SK-N-SH (cell line): Measurements from ENCODE around the gene TCF12. TPM values are rescaled to one million over a fixed set of nuclear protein-coding genes. Genes with fewer than 3 reads are reported as not detected.

Source experiments
- CTCF ChIA-PET: fragments of 300-600, 350-600 bp; formaldehyde crosslinking; extraction: SDS; loops from one replicate; lab custom pipeline; 2021; lab: Yijun Ruan, JAX
- POLR2A ChIA-PET: fragments of 350-600 bp; sonication (Branson Sonifier 250); formaldehyde crosslinking; extraction: SDS; loops from one replicate; lab custom pipeline; 2020; ENCODE audit warnings: antibody characterized with exemption, inconsistent platforms; lab: Yijun Ruan, JAX
- DNase-seq: peaks from one replicate; pipeline ENCODE4 v3.0.0; 2012
- H2AFZ ChIP-seq: fragments of 200-600 bp; sonication (generic); 2 replicates; pipeline ENCODE4 v1.8.1; 2016; ENCODE audit warnings: antibody characterized with exemption, mild to moderate bottlenecking, low read depth
- H3F3A ChIP-seq: fragments of 200-600 bp; sonication (generic); replicated peaks from 2 replicates; pipeline ENCODE3; 2016; ENCODE audit warnings: antibody characterized with exemption, mild to moderate bottlenecking; ENCODE audit not compliant: insufficient read depth
- H3K27ac ChIP-seq, 2 experiments: fragments of 200-500 bp in 1 of 2; fragments of 200-600 bp in 1 of 2; sonication (Bioruptor generic) in 1 of 2; sonication (generic), shearing (Covaris generic) in 1 of 2; 2 replicates each; pipeline versions ENCODE4 v1.5.1 to v1.6.1; 2014 to 2016; ENCODE audit warnings: low read depth in 2 of 2, inconsistent platforms in 1 of 2, low read length in 1 of 2, mild to moderate bottlenecking in 1 of 2, mixed read lengths in 1 of 2
- H3K27me3 ChIP-seq: fragments of 200-600 bp; sonication (generic), shearing (Covaris generic); 2 replicates; pipeline ENCODE4 v1.6.1; 2016; ENCODE audit warnings: mixed run types; ENCODE audit not compliant: insufficient read depth
- H3K36me3 ChIP-seq, 2 experiments: fragments of 200-500 bp in 1 of 2; fragments of 200-600 bp in 1 of 2; sonication (Bioruptor generic) in 1 of 2; sonication (generic) in 1 of 2; replicated peaks in 1 of 2; 2 replicates each; pipeline versions ENCODE3 to v1.5.1; 2014 to 2016; ENCODE audit warnings: low read length in 1 of 2, mild to moderate bottlenecking in 1 of 2; ENCODE audit not compliant: insufficient read depth in 2 of 2, control insufficient read depth in 1 of 2
- H3K4me1 ChIP-seq, 2 experiments: fragments of 200-500 bp in 1 of 2; fragments of 200-600 bp in 1 of 2; sonication (Bioruptor generic) in 1 of 2; sonication (generic), shearing (Covaris generic) in 1 of 2; 2 replicates each; pipeline versions ENCODE4 v1.5.1 to v1.6.1; 2014 to 2016; ENCODE audit warnings: low read depth in 1 of 2, low read length in 1 of 2, mixed run types in 1 of 2; ENCODE audit not compliant: insufficient read depth in 2 of 2, control insufficient read depth in 1 of 2
- H3K4me2 ChIP-seq: fragments of 200-600 bp; sonication (generic), shearing (Covaris generic); 2 replicates; pipeline ENCODE4 v1.6.1; 2017; ENCODE audit warnings: mixed run types
- H3K4me3 ChIP-seq, 2 experiments: fragments of 200-500 bp in 1 of 2; fragments of 200-600 bp in 1 of 2; sonication (Bioruptor generic) in 1 of 2; sonication (generic), shearing (Covaris generic) in 1 of 2; 2 replicates each; pipeline versions ENCODE4 v1.5.1 to v1.8.1; 2014 to 2016; ENCODE audit warnings: low read depth in 2 of 2, inconsistent platforms in 1 of 2, low read length in 1 of 2, mild to moderate bottlenecking in 1 of 2, mixed read lengths in 1 of 2, moderate library complexity in 1 of 2
- H3K79me2 ChIP-seq: fragments of 200-600 bp; sonication (generic); 2 replicates; pipeline ENCODE4 v1.8.1; 2017; ENCODE audit warnings: mild to moderate bottlenecking; ENCODE audit not compliant: insufficient read depth
- H3K9ac ChIP-seq: fragments of 200-600 bp; sonication (generic); 2 replicates; pipeline ENCODE4 v1.6.1; 2017; ENCODE audit warnings: mixed run types
- H3K9me2 ChIP-seq: fragments of 200-600 bp; sonication (generic); 2 replicates; pipeline ENCODE4 v1.6.1; 2017; ENCODE audit warnings: mixed run types
- H3K9me3 ChIP-seq: fragments of 200-600 bp; sonication (generic); 2 replicates; pipeline ENCODE4 v1.6.1; 2017; ENCODE audit warnings: mixed run types, mild to moderate bottlenecking, moderate library complexity
- H4K20me1 ChIP-seq: fragments of 200-600 bp; sonication (generic); 2 replicates; pipeline ENCODE4 v1.6.1; 2017; ENCODE audit warnings: mild to moderate bottlenecking, mixed run types; ENCODE audit not compliant: insufficient read depth
- ELF1 ChIP-seq: IDR thresholded peaks from 2 replicates; pipeline ENCODE4 v1.4.0; 2012
- EP300 ChIP-seq, 2 experiments: IDR thresholded peaks; 2 replicates each; pipeline versions ENCODE4 v1.4.0 to v1.6.1; 2012; ENCODE audit warnings: borderline replicate concordance in 1 of 2, low read depth in 1 of 2, low read length in 1 of 2
- FOXJ3 ChIP-seq: sonication (generic); formaldehyde crosslinking; IDR thresholded peaks from 2 replicates; pipeline ENCODE4 v1.5.1; 2020; ENCODE audit warnings: mild to moderate bottlenecking, missing genetic modification reagents
- FOXM1 ChIP-seq: IDR thresholded peaks from 2 replicates; pipeline ENCODE4 v1.4.0; 2012; ENCODE audit warnings: low read depth, mild to moderate bottlenecking
- GABPA ChIP-seq: IDR thresholded peaks from 2 replicates; pipeline ENCODE4 v1.4.0; 2012; ENCODE audit warnings: low read depth, mild to moderate bottlenecking
- GATA2 ChIP-seq: sonication (generic); formaldehyde crosslinking; IDR thresholded peaks from 2 replicates; pipeline ENCODE4 v1.5.0; 2020; ENCODE audit warnings: mild to moderate bottlenecking, missing genetic modification reagents
- JUND ChIP-seq: IDR thresholded peaks from 2 replicates; pipeline ENCODE4 v1.4.0; 2012
- MEF2A ChIP-seq: IDR thresholded peaks from 2 replicates; pipeline ENCODE4 v1.4.0; 2012; ENCODE audit warnings: low read depth, borderline replicate concordance
- MXI1 ChIP-seq: IDR thresholded peaks from 2 replicates; pipeline ENCODE4 v1.6.1; 2012; ENCODE audit warnings: mild to moderate bottlenecking, low read depth, low read length, improper control_type of control experiment
- NFIC ChIP-seq: IDR thresholded peaks from 2 replicates; pipeline ENCODE4 v1.4.0; 2012; ENCODE audit warnings: borderline replicate concordance
- POLR2AphosphoS5 ChIP-seq: IDR thresholded peaks from 2 replicates; pipeline ENCODE4 v1.6.1; 2012; ENCODE audit warnings: low read depth, low read length
- RAD21 ChIP-seq: IDR thresholded peaks from 2 replicates; pipeline ENCODE4 v1.6.1; 2012; ENCODE audit warnings: mild to moderate bottlenecking, low read length
- RFX5 ChIP-seq: IDR thresholded peaks from 2 replicates; pipeline ENCODE4 v1.6.1; 2012; ENCODE audit warnings: mild to moderate bottlenecking, improper control_type of control experiment, low read length
- SIN3A ChIP-seq: IDR thresholded peaks from 2 replicates; pipeline ENCODE4 v1.6.1; 2012; ENCODE audit warnings: low read depth, mild to moderate bottlenecking, low read length, moderate library complexity, borderline replicate concordance
- SMC3 ChIP-seq: IDR thresholded peaks from 2 replicates; pipeline ENCODE4 v1.6.1; 2012; ENCODE audit warnings: low read depth, low read length, improper control_type of control experiment
- TAF1 ChIP-seq: IDR thresholded peaks from 2 replicates; pipeline ENCODE4 v1.6.1; 2012; ENCODE audit warnings: low read depth, mild to moderate bottlenecking, low read length, moderate library complexity, borderline replicate concordance
- TCF12 ChIP-seq: IDR thresholded peaks from 2 replicates; pipeline ENCODE4 v1.4.0; 2012
- TEAD4 ChIP-seq: IDR thresholded peaks from 2 replicates; pipeline ENCODE4 v1.4.0; 2012; ENCODE audit warnings: mild to moderate bottlenecking, borderline replicate concordance; ENCODE audit not compliant: insufficient read depth
- YY1 ChIP-seq: IDR thresholded peaks from 2 replicates; pipeline ENCODE4 v1.4.0; 2012; ENCODE audit warnings: low read depth, mild to moderate bottlenecking
- WGBS: methylation state at CpG from one replicate; pipeline ENCODE4 v1.1.6; 2017; ENCODE audit warnings: low lambda C conversion rate; 5-methylcytosine and 5-hydroxymethylcytosine counted together
- polyA plus RNA-seq, 3 experiments: library from polyadenylated mRNA; depleted of rRNA; stranded (reverse); fragments of >200 nt; gene quantifications; 2 replicates each; pipeline ENCODE4 v1.2.3, GENCODE V29; 2012
- TF ChIP-seq, protein P1 (sequence below): fragments of 150-350 bp; IDR thresholded peaks from 2 replicates; pipeline ENCODE4 v1.6.1; 2017; ENCODE audit warnings: antibody characterized with exemption, low read length, low read depth, borderline replicate concordance
- TF ChIP-seq, protein P2 (sequence below): IDR thresholded peaks from 2 replicates; pipeline ENCODE4 v1.4.0; 2012; ENCODE audit warnings: low read depth
- TF ChIP-seq, protein P3 (sequence below): fragments of 150-350 bp; IDR thresholded peaks from 2 replicates; pipeline ENCODE4 v1.6.1; 2016; ENCODE audit warnings: mild to moderate bottlenecking, low read depth, low read length
- TF ChIP-seq, protein P4 (sequence below): IDR thresholded peaks from 2 replicates; pipeline ENCODE4 v1.4.0; 2012; ENCODE audit warnings: low read depth, borderline replicate concordance
- TF ChIP-seq, protein P5 (sequence below): IDR thresholded peaks from 2 replicates; pipeline ENCODE4; 2012

TCF12 gene
- polyA plus RNA-seq, 1 of the 3 experiments (the other 2 are of a cell fraction): 49.6 TPM

DNA sequence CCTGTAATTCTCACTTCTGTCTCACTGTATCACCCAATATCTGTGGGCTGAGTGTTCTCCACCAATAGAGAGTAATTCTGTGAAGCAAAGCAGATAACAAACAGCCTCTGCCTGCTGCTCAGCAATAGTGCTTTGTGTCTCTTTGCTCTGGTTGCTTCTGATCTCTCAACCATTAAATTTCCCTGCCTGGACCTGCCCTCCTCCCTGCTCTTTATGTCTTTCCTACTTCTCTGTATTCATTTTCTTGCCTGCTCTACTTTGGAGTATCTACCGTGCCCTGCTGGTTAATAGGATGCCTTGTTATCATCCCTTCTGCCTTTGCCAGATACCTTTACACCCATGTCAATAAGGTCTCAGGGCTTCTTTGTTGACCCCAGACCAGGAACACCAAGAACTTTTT is 355.0 kb downstream of the TCF12 start:
- 97% methylated on average over 1 of the region's 1 CpG for WGBS
- H2AFZ ChIP-seq: no peak overlapping the region
- CTCF ChIA-PET: interaction anchor here (1.8 kb wide), 1 partner anchor 777 kb away, joined by 4 read pairs; no protein-coding TSS in a partner anchor
- no peak overlapping the region for H3K27ac ChIP-seq
- no peak for DNase-seq
- no peak overlapping the region for H3K4me3 ChIP-seq
- H3K4me2 ChIP-seq: no peak overlapping the region
- H3K36me3 ChIP-seq: peaks cover 44 to 74% of the 10 kb centered on the region in 2 experiments
- H3K79me2 ChIP-seq: peaks cover 29% of the 10 kb centered on the region; the same call in 1 of the 2 replicates
- no peaks in the 10 kb centered on the region for H3K9me2 ChIP-seq
- no peaks in the 10 kb centered on the region for H3K27me3 ChIP-seq
- H3F3A ChIP-seq: no peaks in the 10 kb centered on the region
- no peaks in the 10 kb centered on the region for H3K9me3 ChIP-seq
- TF ChIP-seq EP300 (IDR thresholded peaks at IDR 0.05; ENCODE audit: borderline replicate concordance in 1 of 2, low read depth in 1 of 2, low read length in 1 of 2) (no peak), MXI1 (no peak), NFIC (no peak), FOXJ3 (no peak), TAF1 (no peak), TCF12 (no peak), RAD21 (no peak), MEF2A (no peak), ELF1 (no peak)
- TF ChIP-seq, protein P1, sequence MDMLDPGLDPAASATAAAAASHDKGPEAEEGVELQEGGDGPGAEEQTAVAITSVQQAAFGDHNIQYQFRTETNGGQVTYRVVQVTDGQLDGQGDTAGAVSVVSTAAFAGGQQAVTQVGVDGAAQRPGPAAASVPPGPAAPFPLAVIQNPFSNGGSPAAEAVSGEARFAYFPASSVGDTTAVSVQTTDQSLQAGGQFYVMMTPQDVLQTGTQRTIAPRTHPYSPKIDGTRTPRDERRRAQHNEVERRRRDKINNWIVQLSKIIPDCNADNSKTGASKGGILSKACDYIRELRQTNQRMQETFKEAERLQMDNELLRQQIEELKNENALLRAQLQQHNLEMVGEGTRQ: no peak
- TF ChIP-seq, protein P2, sequence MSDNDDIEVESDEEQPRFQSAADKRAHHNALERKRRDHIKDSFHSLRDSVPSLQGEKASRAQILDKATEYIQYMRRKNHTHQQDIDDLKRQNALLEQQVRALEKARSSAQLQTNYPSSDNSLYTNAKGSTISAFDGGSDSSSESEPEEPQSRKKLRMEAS: no peak
- TF ChIP-seq, protein P3, sequence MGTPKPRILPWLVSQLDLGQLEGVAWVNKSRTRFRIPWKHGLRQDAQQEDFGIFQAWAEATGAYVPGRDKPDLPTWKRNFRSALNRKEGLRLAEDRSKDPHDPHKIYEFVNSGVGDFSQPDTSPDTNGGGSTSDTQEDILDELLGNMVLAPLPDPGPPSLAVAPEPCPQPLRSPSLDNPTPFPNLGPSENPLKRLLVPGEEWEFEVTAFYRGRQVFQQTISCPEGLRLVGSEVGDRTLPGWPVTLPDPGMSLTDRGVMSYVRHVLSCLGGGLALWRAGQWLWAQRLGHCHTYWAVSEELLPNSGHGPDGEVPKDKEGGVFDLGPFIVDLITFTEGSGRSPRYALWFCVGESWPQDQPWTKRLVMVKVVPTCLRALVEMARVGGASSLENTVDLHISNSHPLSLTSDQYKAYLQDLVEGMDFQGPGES: no peak
- TF ChIP-seq, protein P4, sequence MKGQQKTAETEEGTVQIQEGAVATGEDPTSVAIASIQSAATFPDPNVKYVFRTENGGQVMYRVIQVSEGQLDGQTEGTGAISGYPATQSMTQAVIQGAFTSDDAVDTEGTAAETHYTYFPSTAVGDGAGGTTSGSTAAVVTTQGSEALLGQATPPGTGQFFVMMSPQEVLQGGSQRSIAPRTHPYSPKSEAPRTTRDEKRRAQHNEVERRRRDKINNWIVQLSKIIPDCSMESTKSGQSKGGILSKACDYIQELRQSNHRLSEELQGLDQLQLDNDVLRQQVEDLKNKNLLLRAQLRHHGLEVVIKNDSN: no peak
- TF ChIP-seq, protein P5, sequence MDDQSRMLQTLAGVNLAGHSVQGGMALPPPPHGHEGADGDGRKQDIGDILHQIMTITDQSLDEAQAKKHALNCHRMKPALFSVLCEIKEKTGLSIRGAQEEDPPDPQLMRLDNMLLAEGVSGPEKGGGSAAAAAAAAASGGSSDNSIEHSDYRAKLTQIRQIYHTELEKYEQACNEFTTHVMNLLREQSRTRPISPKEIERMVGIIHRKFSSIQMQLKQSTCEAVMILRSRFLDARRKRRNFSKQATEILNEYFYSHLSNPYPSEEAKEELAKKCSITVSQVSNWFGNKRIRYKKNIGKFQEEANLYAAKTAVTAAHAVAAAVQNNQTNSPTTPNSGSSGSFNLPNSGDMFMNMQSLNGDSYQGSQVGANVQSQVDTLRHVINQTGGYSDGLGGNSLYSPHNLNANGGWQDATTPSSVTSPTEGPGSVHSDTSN: no peak
- no peaks in the 10 kb centered on the region for H4K20me1 ChIP-seq
- no peak overlapping the region for H3K9ac ChIP-seq
- POLR2A ChIA-PET: no interaction called here
- H3K4me1 ChIP-seq: no peaks in the 10 kb centered on the region; a peak in 1 of 4 replicates

DNA sequence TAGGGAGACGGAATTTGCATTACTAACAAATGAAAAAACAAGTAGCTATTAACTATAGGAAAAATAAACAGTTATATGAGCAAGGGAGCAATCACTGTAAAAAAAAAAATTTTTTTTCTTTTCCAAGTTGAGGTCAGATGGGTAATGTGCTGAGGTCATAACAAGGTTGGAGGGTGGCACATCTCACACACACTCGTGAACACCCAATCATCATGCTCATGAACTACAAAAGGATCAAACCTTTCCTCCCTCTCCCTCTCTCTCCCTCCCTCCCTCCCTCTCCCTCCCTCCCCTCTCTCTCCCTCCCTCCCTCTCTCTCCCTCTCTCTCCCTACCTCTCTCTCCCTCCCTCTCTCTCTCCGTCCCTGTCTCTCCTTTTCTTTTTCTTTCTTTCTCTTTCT is 360.0 kb downstream of the TCF12 start:
- Histone ChIP-seq H3K27me3 (no peaks in the 10 kb centered on the region), H3K9me2 (no peaks in the 10 kb centered on the region), H3K9ac (no peak overlapping the region), H3K4me2 (no peak overlapping the region), H3K36me3 (peaks cover 49 to 74% of the 10 kb centered on the region in 2 experiments), H2AFZ (no peak overlapping the region), H3K4me1 (no peaks in the 10 kb centered on the region), H3K27ac (no peak overlapping the region), H3K79me2 (peaks cover 5% of the 10 kb centered on the region; the same call in 1 of the 2 replicates), H3K4me3 (no peak overlapping the region), H4K20me1 (no peaks in the 10 kb centered on the region), H3K9me3 (no peaks in the 10 kb centered on the region), H3F3A (peaks cover 5% of the 10 kb centered on the region)
- CTCF ChIA-PET: interaction anchor here (1.2 kb wide), 1 partner anchor 65 kb away, joined by 3 read pairs; no protein-coding TSS in a partner anchor
- no peak for DNase-seq
- 94% methylated on average over 3 of the region's 3 CpGs for WGBS
- POLR2A ChIA-PET: interaction anchor here (0.7 kb wide), 1 partner anchor 24 kb away, joined by 3 read pairs; no protein-coding TSS in a partner anchor
- TF ChIP-seq, protein P5: no peak
- TF ChIP-seq JUND: no peak
- TF ChIP-seq YY1: no peak
- TF ChIP-seq FOXJ3: no peak
- TF ChIP-seq GABPA: no peak
- no peak for TF ChIP-seq GATA2 (CRISPR knock-in tag)
- TF ChIP-seq POLR2AphosphoS5: no peak
- no peak for TF ChIP-seq SIN3A
- no peak for TF ChIP-seq RFX5
- no peak for TF ChIP-seq TEAD4
- no peak for TF ChIP-seq MEF2A
- TF ChIP-seq TAF1: no peak
- no peak for TF ChIP-seq FOXM1
- TF ChIP-seq RAD21: no peak
- no peak for TF ChIP-seq SMC3
- TF ChIP-seq EP300 (IDR thresholded peaks at IDR 0.05; ENCODE audit: borderline replicate concordance in 1 of 2, low read depth in 1 of 2, low read length in 1 of 2): no peak
